Dedifferentiated amniotic fluid mesenchymal stem cell (primary cell): ENCODE results near the gene C16orf90.
"Not testable (repeated sequence)": the region's sequence is repeated elsewhere in the genome, so short reads cannot be mapped to it uniquely, and the experiment has no call there.

Source experiments
- DNase-seq: peaks from one replicate; pipeline ENCODE4 v3.0.0-alpha.2; 2016; ENCODE audit errors: extremely low spot score

The C16orf90 gene

GRCh38 chr16:3484318-3485096 lies 10.8 kb downstream of the C16orf90 start:
- no peak for DNase-seq

- no peak for DNase-seq
Measured at GRCh38 chr16:3482659-3483241, 12.5 kb downstream of the C16orf90 start.

- DNase-seq = no peak
Measured at GRCh38 chr16:3481696-3482658, 13.3 kb downstream of the C16orf90 start.

GRCh38 chr16:3480901-3481695 lies 14.2 kb downstream of the C16orf90 start:
- DNase-seq = no peak

GRCh38 chr16:3479654-3480216 lies 15.6 kb downstream of the C16orf90 start:
- DNase-seq = no peak

GRCh38 chr16:3478242-3478925 lies 16.9 kb downstream of the C16orf90 start:
- DNase-seq = no peak

- DNase-seq = no peak
Measured at GRCh38 chr16:3476409-3476808, 18.9 kb downstream of the C16orf90 start.

- no peak for DNase-seq
Measured at GRCh38 chr16:3475604-3476375, 19.5 kb downstream of the C16orf90 start.

- DNase-seq = not testable (repeated sequence)
Measured at GRCh38 chr16:3474870-3475269, 20.4 kb downstream of the C16orf90 start.

GRCh38 chr16:3474136-3474779 lies 21.0 kb downstream of the C16orf90 start:
- no peak for DNase-seq

GRCh38 chr16:3473596-3473943 lies 21.7 kb downstream of the C16orf90 start:
- not testable (repeated sequence) for DNase-seq

- DNase-seq = no peak
Measured at GRCh38 chr16:3472878-3473595, 22.3 kb downstream of the C16orf90 start.

GRCh38 chr16:3471518-3472176 lies 23.6 kb downstream of the C16orf90 start:
- no peak for DNase-seq

- DNase-seq = no peak
Measured at GRCh38 chr16:3470723-3471122, 24.6 kb downstream of the C16orf90 start.

- no peak for DNase-seq
Measured at GRCh38 chr16:3469736-3470135, 25.6 kb downstream of the C16orf90 start.

- DNase-seq = no peak
Measured at GRCh38 chr16:3468501-3468900, 26.8 kb downstream of the C16orf90 start.

GRCh38 chr16:3467921-3468320 lies 27.4 kb downstream of the C16orf90 start:
- DNase-seq = no peak

- DNase-seq = no peak
Measured at GRCh38 chr16:3467182-3467581, 28.1 kb downstream of the C16orf90 start.
